GM20431 (cell line): Measurements from ENCODE around the gene RPL13.

Experiments
- in situ Hi-C: fragments of 300-500 bp; cut with MseI, MboI; formaldehyde crosslinking; loops from one replicate; pipeline ENCODE4 v1.15.0; 2020; ENCODE audit warnings: low sequenced_read_pairs; ENCODE audit not compliant: unreplicated experiment

Gene RPL13

GRCh38 chr16:89613231-89613953 is 52.9 kb downstream of the RPL13 start, which contains the start of gene DPEP1:
Gene DPEP1 (plus strand): TSS chr16:89613642. CDS start chr16:89630411, 16,769 bp downstream.
- in situ Hi-C loops: no loop called here

- in situ Hi-C loops: no loop called here
These were observed 53.5 kb downstream of the RPL13 start for GRCh38 chr16:89613954-89614459.
